Stromal cell of bone marrow (primary cell): Measurements from ENCODE around the gene CSTPP1.
"Not testable (repeated sequence)": the region's sequence is repeated elsewhere in the genome, so short reads cannot be mapped to it uniquely, and the experiment has no call there.

Experiments used
- DNase-seq: peaks from one replicate; pipeline ENCODE4 v3.0.0-alpha.2; 2012; ENCODE audit warnings: low read depth

CSTPP1 gene

GRCh38 chr11:46912526-46913150 lies 23.9 kb upstream of the CSTPP1 start:
- DNase-seq = no peak

- DNase-seq = no peak
Measured at GRCh38 chr11:46913484-46913883, 23.1 kb upstream of the CSTPP1 start.

- DNase-seq = no peak
Measured at GRCh38 chr11:46914363-46914762, 22.2 kb upstream of the CSTPP1 start.

GRCh38 chr11:46914910-46915309 lies 21.7 kb upstream of the CSTPP1 start:
- no peak for DNase-seq

GRCh38 chr11:46916286-46917108 lies 20.1 kb upstream of the CSTPP1 start:
- no peak for DNase-seq

- DNase-seq = no peak
Measured at GRCh38 chr11:46917109-46917761, 19.3 kb upstream of the CSTPP1 start.

- DNase-seq = no peak
Measured at GRCh38 chr11:46917762-46918082, 18.8 kb upstream of the CSTPP1 start.

- no peak for DNase-seq
Measured at GRCh38 chr11:46918083-46918787, 18.3 kb upstream of the CSTPP1 start, which contains the start of gene LRP4. Gene LRP4, minus strand, starts transcription at chr11:46918550. Its CDS starts 171 bp downstream, at chr11:46918379.

- DNase-seq = no peak
Measured at GRCh38 chr11:46918788-46919513, 17.6 kb upstream of the CSTPP1 start.

- DNase-seq = peak; percentile 99
Measured at GRCh38 chr11:46920755-46921154, 15.8 kb upstream of the CSTPP1 start.

GRCh38 chr11:46927928-46928327 lies 8.6 kb upstream of the CSTPP1 start:
- not testable (repeated sequence) for DNase-seq

GRCh38 chr11:46928701-46929100 lies 7.9 kb upstream of the CSTPP1 start:
- DNase-seq = not testable (repeated sequence)

- no peak for DNase-seq
Measured at GRCh38 chr11:46930089-46930488, 6.5 kb upstream of the CSTPP1 start.

- no peak for DNase-seq
Measured at GRCh38 chr11:46942172-46942571, 5.6 kb downstream of the CSTPP1 start.

GRCh38 chr11:46944356-46945075 lies 8.0 kb downstream of the CSTPP1 start:
- no peak for DNase-seq

- DNase-seq = no peak
Measured at GRCh38 chr11:46947399-46948077, 11.0 kb downstream of the CSTPP1 start.

GRCh38 chr11:46948378-46949131 lies 12.0 kb downstream of the CSTPP1 start:
- peak; percentile 59 for DNase-seq

GRCh38 chr11:46949297-46949696 lies 12.7 kb downstream of the CSTPP1 start:
- no peak for DNase-seq

- DNase-seq = no peak
Measured at GRCh38 chr11:46951864-46952263, 15.3 kb downstream of the CSTPP1 start.

- no peak for DNase-seq
Measured at GRCh38 chr11:46952553-46952952, 16.0 kb downstream of the CSTPP1 start.
